H1 (cell line): ENCODE measurements around the gene SLC16A5. TPM values are rescaled to one million over a fixed set of nuclear protein-coding genes. Genes with fewer than 3 reads are reported as not detected.

Experiments used
- ASH2L ChIP-seq: fragments of 200-600, 300-600 bp; sonication (generic); IDR thresholded peaks from one replicate; pipeline ENCODE4 v1.7.1; 2017; ENCODE audit warnings: low read length
- BCL11A ChIP-seq, 2 experiments: IDR thresholded peaks; one replicate each; pipeline ENCODE4 v1.6.1; 2011; ENCODE audit warnings: low read depth in 2 of 2, low read length in 2 of 2, mild to moderate bottlenecking in 2 of 2
- CHD1 ChIP-seq: IDR thresholded peaks from 2 replicates; pipeline ENCODE4 v1.6.1; 2012; ENCODE audit warnings: low read depth, low read length, improper control_type of control experiment
- CREB1 ChIP-seq: IDR thresholded peaks from 2 replicates; pipeline ENCODE4 v1.6.1; 2012; ENCODE audit warnings: inconsistent platforms
- CTBP2 ChIP-seq: IDR thresholded peaks from 2 replicates; pipeline ENCODE4 v1.7.0; 2011; ENCODE audit warnings: borderline replicate concordance, mild to moderate bottlenecking, moderate library complexity, mixed read lengths, low read length; ENCODE audit not compliant: insufficient read depth, insufficient read length
- CTCF ChIP-seq, 3 experiments: IDR thresholded peaks; 1 replicate in 2 of 3; 2 replicates in 1 of 3; pipeline versions ENCODE4 v1.5.1 to v1.6.1; 2011; ENCODE audit warnings: low read length in 3 of 3, mild to moderate bottlenecking in 3 of 3, inconsistent platforms in 2 of 3, low read depth in 1 of 3, moderate library complexity in 1 of 3; ENCODE audit not compliant: insufficient read depth in 1 of 3; ENCODE audit errors: control extremely low read depth in 1 of 3
- JUND ChIP-seq: IDR thresholded peaks from 2 replicates; pipeline ENCODE4 v1.6.1; 2011; ENCODE audit warnings: mild to moderate bottlenecking, improper control_type of control experiment, low read length
- KDM1A ChIP-seq: fragments of 200-600, 300-600 bp; sonication (generic); IDR thresholded peaks from 2 replicates; pipeline ENCODE4 v1.7.1; 2016; ENCODE audit warnings: mild to moderate bottlenecking, low read length, borderline replicate concordance
- KDM5A ChIP-seq: fragments of 200-600 bp; IDR thresholded peaks from 2 replicates; pipeline ENCODE4 v1.7.1; 2012; ENCODE audit warnings: mild to moderate bottlenecking, low read length, inconsistent platforms, mixed read lengths
- MAX ChIP-seq: IDR thresholded peaks from 2 replicates; pipeline ENCODE4 v1.6.1; 2012; ENCODE audit warnings: inconsistent platforms
- PHF8 ChIP-seq: fragments of 200-600 bp; sonication (generic); conservative IDR thresholded peaks from 2 replicates; pipeline ENCODE4 v1.7.1; 2012; ENCODE audit warnings: low read depth, mild to moderate bottlenecking, inconsistent platforms, low read length, moderate library complexity
- RNF2 ChIP-seq: fragments of 200-900, 300-1000 bp; sonication (generic); IDR thresholded peaks from 2 replicates; pipeline ENCODE4 v1.7.1; 2016; ENCODE audit warnings: borderline replicate concordance, low read depth, mild to moderate bottlenecking, antibody characterized with exemption, low read length; ENCODE audit not compliant: poor library complexity, severe bottlenecking; ENCODE audit errors: missing control alignments
- SAP30 ChIP-seq: fragments of 300-600 bp; sonication (generic); IDR thresholded peaks from 2 replicates; pipeline ENCODE4 v1.7.1; 2012; ENCODE audit warnings: low read length, moderate library complexity, mild to moderate bottlenecking, inconsistent platforms; ENCODE audit not compliant: insufficient read depth, insufficient replicate concordance
- SIRT6 ChIP-seq: IDR thresholded peaks from one replicate; pipeline ENCODE4 v1.7.1; 2012; ENCODE audit warnings: low read length, inconsistent platforms
- SP4 ChIP-seq: IDR thresholded peaks from 2 replicates; pipeline ENCODE4 v1.6.1; 2012; ENCODE audit warnings: low read length, inconsistent platforms
- SUZ12 ChIP-seq: fragments of 200-600 bp; sonication (generic); IDR thresholded peaks from 2 replicates; pipeline ENCODE4 v1.6.1; 2012; ENCODE audit warnings: mild to moderate bottlenecking, inconsistent platforms, low read length, moderate library complexity, mixed read lengths
- TEAD4 ChIP-seq: IDR thresholded peaks from 2 replicates; pipeline ENCODE4 v1.6.1; 2012; ENCODE audit warnings: low read depth, low read length, inconsistent platforms, mixed read lengths
- USF2 ChIP-seq: IDR thresholded peaks from 2 replicates; pipeline ENCODE4 v1.6.1; 2011; ENCODE audit warnings: low read length, improper control_type of control experiment
- polyA plus RNA-seq, 7 experiments: library from polyadenylated mRNA; depleted of rRNA in 3 of 7; stranded (reverse) in 5 of 7; unstranded in 2 of 7; fragments of >200 nt in 5 of 7; fragments of 200-250 nt in 2 of 7; gene quantifications; 1 replicate in 5 of 7; 2 replicates in 1 of 7; 4 replicates in 1 of 7; pipeline versions ENCODE4 v1.2.1 to v1.2.3, GENCODE V29; 2011 to 2013; ENCODE audit warnings: missing spikeins in 2 of 7, mixed read lengths in 2 of 7
- total RNA-seq: library from RNA; stranded (reverse); fragmentation: NEBNext Ultra II Directional; extraction: Animal tissue kit (Norgen Biotek cat#: 25700); gene quantifications from 2 replicates; pipeline ENCODE4 v1.2.1, GENCODE V29; 2021

The SLC16A5 gene
- total and polyA plus RNA-seq, 2 of the 8 experiments (the other 6 are each of a cell fraction or from before 2014, with no cell fraction given): 17.1 to 34.7 TPM

- no peak for TF ChIP-seq RNF2
- no peak for TF ChIP-seq SAP30
- no peak for TF ChIP-seq KDM1A
- TF ChIP-seq TEAD4: no peak
- TF ChIP-seq ASH2L: no peak
- no peak for TF ChIP-seq KDM5A
- TF ChIP-seq MAX: peak; percentile 73
- TF ChIP-seq SIRT6: no peak
- no peak for TF ChIP-seq BCL11A (IDR thresholded peaks at IDR 0.05; ENCODE audit: low read depth in 2 of 2, low read length in 2 of 2)
- peak; percentile 77 for TF ChIP-seq CREB1
- TF ChIP-seq CTCF (IDR thresholded peaks at IDR 0.05; ENCODE audit: control extremely low read depth in 1 of 3, insufficient read depth in 1 of 3, low read depth in 1 of 3, low read length in 3 of 3): no peak
- 0 out of 2 replicates have a peak, but pooled peaks have one; percentile 8 for TF ChIP-seq JUND
- no peak for TF ChIP-seq USF2
- TF ChIP-seq CHD1: no peak
- TF ChIP-seq CTBP2: peak; percentile 86
- 0 out of 2 replicates have a peak, but pooled peaks have one; percentile 25 for TF ChIP-seq SP4
- no peak for TF ChIP-seq SUZ12
- peak; percentile 94 for TF ChIP-seq PHF8
Observed at GRCh38 chr17:75154195-75155106, 66.7 kb downstream of the SLC16A5 start, which contains the start of gene JPT1 (continued).
